Esophagus squamous epithelium (tissue), 4 donors: Measurements from ENCODE around the gene UNC13D.

Experiments
- POLR2A ChIP-seq, 4 donors: fragments of 450-650 bp; IDR thresholded peaks; one replicate each; pipeline ENCODE4 v1.6.1; 2017; ENCODE audit warnings: antibody characterized with exemption in 4 of 4, mild to moderate bottlenecking in 4 of 4, moderate library complexity in 3 of 4
- TF ChIP-seq, protein P1 (sequence below), 6 experiments: fragments of 450-650 bp in 4 of 6; fragments of 200-600 bp in 2 of 6; sonication (generic) in 2 of 6; IDR thresholded peaks; one replicate each; pipeline ENCODE4 v1.5.1; 2016 to 2019; ENCODE audit warnings: antibody characterized with exemption in 6 of 6, mild to moderate bottlenecking in 4 of 6, moderate library complexity in 4 of 6

DNA sequence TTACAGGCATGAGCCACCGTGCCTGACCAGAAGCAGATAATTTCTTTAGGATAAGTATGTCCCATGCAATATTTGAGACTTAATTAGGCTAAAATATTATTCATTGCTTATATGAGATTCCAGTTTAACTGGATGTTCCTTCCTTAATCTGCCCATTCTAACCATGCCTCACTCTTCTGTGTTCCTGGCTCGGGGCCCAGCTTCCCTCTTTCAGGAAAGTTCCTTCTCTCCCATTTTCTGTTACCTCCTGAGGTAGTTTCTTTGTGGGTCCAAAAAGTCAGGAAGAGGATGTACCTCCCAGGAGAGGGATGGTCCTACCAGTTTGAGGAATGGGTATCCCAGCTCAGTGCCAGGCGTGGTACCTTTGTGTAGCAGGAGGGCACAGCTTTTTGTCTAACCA is 36.3 kb downstream of the UNC13D start:
- TF ChIP-seq POLR2A (IDR thresholded peaks at IDR 0.05): no peak
- TF ChIP-seq, protein P1, sequence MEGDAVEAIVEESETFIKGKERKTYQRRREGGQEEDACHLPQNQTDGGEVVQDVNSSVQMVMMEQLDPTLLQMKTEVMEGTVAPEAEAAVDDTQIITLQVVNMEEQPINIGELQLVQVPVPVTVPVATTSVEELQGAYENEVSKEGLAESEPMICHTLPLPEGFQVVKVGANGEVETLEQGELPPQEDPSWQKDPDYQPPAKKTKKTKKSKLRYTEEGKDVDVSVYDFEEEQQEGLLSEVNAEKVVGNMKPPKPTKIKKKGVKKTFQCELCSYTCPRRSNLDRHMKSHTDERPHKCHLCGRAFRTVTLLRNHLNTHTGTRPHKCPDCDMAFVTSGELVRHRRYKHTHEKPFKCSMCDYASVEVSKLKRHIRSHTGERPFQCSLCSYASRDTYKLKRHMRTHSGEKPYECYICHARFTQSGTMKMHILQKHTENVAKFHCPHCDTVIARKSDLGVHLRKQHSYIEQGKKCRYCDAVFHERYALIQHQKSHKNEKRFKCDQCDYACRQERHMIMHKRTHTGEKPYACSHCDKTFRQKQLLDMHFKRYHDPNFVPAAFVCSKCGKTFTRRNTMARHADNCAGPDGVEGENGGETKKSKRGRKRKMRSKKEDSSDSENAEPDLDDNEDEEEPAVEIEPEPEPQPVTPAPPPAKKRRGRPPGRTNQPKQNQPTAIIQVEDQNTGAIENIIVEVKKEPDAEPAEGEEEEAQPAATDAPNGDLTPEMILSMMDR (IDR thresholded peaks at IDR 0.05): no peak
